HG03469 (cell line): Measurements from ENCODE around the gene TNNC1.

ENCODE experiments used
- ATAC-seq: cut with Tn5 transposase; IDR thresholded peaks from one replicate; pipeline ENCODE4 v1.9.1; 2021; ENCODE audit warnings: mild to moderate bottlenecking, moderate library complexity, moderate number of reproducible peaks; ENCODE audit not compliant: unreplicated experiment

Gene TNNC1

GRCh38 chr3:52458770-52459545 is 5.1 kb upstream of the TNNC1 start:
- ATAC-seq: no peak

- ATAC-seq: no peak
These were observed 4.4 kb upstream of the TNNC1 start for GRCh38 chr3:52458031-52458760.

GRCh38 chr3:52456800-52457183 is 3.0 kb upstream of the TNNC1 start:
- no peak for ATAC-seq

GRCh38 chr3:52456169-52456799 is 2.4 kb upstream of the TNNC1 start:
- no peak for ATAC-seq

DNA sequence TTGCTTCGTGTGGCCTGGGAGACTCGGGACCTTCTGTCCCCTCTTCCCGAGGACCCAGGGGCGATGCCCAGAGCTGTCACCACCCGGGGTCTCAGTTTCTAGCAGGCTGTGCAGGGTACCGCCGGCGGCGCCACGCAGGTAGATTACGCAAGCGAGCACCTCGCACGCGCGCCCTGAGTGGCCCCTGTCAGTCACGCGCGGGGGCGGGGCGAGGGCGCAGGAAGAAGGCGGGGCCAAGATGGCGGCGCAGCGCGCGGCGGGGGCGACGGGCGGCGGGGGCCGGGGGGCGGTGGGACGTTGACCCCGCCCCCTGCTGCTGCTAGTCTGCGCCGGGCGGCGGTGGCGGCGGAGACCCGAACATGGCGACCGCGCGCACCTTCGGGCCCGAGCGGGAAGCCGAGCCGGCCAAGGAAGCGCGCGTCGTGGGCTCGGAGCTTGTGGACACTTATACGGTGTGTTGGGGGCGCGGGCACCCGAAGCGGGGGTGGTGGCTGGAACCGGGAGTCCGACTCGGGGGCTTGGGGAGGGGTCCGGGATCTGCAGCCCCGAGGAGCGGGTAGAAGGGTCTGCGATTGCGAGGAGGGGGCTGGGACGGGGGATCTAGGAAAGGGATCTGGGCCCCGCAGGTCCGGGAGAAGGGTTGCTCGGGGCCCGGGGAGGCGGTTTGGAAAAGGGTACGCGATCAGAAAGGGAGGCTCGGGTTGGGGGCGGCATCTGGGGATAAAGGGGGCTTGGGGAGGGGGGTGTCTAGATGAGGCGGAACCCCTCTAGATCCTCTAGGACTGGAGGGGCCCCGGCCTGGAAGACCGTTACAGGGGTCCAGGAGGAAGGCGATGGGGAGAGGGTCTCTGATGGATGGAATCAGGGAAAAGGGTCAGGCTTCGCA is 1.7 kb upstream of the TNNC1 start, which contains the start of gene NISCH:
TSS of gene NISCH (plus strand) at position 322 of the 886 bp plus-strand sequence. CDS start at position 360, 38 bp downstream.
- no peak for ATAC-seq

GRCh38 chr3:52454938-52455282 is 1.1 kb upstream of the TNNC1 start:
- ATAC-seq: no peak

GRCh38 chr3:52454250-52454937 is 553 bp upstream of the TNNC1 start:
- ATAC-seq: no peak

DNA sequence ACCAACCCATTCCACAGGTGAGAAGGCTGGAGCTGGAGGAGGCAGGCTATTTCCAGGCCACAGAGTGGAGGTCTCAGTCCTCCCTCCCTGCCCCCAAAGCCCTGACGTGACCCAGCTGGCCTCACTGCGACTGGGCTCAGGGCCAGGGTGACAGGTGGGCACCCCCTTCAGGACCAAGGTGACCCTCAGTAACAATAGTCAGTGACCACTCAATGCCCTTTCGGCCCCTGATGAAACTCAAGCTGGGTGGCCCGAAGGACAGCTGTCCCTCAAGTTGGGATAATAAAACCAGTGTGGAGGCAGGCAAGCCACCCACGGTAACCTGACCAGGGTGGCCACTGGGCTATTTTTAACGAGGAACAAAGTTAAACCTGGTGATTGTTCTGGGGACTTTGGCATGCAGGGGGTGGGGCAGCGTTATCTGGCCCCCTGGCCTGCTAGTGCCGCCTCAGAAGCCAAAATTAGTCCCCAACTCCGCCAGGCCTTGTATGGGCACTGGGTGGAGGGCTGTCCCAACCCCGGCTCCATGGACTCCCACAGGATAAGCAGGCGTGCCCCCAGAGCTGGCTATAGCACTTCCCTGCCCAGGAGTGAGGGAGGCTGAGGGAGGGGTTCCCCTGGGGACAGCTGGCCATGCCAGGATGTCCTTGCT is 1.1 kb downstream of the TNNC1 start:
- ATAC-seq: no peak

DNA sequence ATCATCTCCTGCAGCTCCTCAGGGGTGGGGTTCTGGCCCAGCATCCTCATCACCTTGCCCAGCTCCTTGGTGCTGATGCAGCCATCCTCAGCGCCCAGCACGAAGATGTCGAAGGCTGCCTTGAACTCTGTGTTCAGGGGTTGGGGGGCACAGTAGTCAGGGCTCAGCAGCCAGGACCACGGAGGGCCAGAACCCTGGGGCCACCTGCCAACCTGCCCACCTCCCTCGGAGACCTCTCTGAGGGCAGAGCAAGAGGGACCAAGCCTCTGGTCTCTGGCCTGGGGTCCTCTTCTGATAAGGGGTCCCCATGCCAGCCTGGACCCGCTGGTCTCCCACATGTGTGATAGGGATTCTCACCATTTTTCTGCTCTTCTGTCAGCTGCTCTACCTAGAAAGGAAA is 1.7 kb downstream of the TNNC1 start:
- no peak for ATAC-seq

- ATAC-seq: no peak
These were observed 2.4 kb downstream of the TNNC1 start for GRCh38 chr3:52451237-52452083.

DNA sequence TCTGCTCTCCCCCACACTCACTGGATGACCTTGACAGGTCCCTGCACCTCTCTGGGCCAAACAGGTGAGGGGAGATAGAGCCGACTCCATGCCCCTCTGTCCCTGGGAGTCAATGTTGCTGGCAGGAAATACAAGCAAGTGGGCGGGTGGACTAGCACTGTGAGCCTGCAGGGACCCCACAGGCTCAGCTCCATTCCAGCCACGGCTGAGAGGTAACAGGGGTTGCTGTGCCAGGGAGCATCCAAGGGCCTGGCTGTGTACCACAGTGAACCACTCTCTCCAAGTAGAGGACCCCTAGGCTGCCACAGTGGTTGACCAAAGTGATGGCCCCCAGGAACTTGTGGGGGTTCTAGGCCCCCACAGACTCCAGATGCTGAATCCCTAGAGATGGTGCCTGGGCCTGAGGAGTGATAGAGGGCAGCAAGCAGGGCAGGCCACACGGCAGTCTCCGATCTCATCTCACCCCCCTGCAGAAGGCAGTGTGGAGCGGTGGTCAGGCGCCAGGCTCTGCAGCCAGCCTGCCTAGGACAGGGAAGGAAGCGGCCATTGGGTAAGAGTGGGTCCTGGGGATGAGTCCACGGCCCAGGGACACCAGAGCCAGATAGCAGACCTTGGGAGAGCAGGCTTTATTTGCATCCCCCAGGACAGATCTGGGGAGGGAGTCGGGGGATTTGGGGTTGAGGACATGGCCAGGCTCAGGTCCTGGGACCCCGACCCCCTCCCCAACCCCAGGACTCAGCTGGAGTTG is 3.2 kb downstream of the TNNC1 start:
- no peak for ATAC-seq

GRCh38 chr3:52447512-52448355 is 6.1 kb downstream of the TNNC1 start:
- ATAC-seq: no peak

- no peak for ATAC-seq
These were observed 7.0 kb downstream of the TNNC1 start for GRCh38 chr3:52446631-52447511.

DNA sequence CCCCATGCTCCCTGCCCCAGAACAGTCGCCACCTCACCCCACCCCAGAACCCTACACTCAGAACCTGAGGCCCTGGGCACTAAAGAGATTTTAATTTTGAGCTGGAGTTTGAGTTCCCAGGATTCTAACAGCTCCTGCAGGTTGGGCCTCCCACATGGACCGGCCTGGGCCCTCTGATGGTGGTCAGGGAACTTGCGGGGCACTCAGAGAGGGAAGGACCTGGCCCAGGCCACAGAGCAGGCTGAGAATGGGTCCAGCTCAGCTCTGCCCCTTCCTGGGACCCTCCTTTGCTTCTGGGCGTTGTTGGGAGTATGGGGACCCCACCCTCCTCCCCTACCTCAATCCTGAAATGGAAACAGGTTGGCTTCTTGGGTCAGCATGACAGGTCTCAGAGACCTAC is 7.8 kb downstream of the TNNC1 start:
- ATAC-seq: no peak

- ATAC-seq: no peak
These were observed 8.7 kb downstream of the TNNC1 start, which contains the start of gene SEMA3G for GRCh38 chr3:52444860-52445793. Gene SEMA3G, minus strand, starts transcription at chr3:52445103. Its CDS starts 76 bp downstream, at chr3:52445027.
